CD1c-positive myeloid dendritic cell (primary cell): ENCODE data around the gene INPP4B.

ENCODE experiments used
- DNase-seq: peaks from one replicate; pipeline ENCODE4 v3.0.0-alpha.2; 2016; ENCODE audit errors: extremely low spot score

INPP4B gene

DNA sequence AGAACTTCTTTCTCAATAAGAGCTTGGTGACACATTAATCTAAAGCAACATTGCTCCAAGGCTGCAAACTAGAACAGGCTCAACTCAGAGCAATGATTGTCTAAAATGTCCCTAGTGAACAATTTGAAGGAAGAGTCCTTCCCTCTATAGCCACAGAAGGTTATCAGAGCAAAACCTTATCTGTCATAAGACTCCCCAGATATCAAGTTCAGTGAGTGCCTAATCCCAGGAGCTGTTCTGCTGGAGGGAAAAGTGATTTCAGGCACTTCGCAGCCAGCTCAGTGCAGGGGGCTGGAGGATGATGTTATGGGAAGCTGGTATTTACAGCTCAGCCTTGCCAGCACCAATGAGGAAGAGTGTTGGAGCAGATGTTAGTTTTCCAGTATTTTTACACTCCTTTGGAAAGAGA is 497.5 kb downstream of the INPP4B start:
- DNase-seq: no peak

GRCh38 chr4:142347241-142347640 is 498.9 kb downstream of the INPP4B start:
- DNase-seq: no peak

DNA sequence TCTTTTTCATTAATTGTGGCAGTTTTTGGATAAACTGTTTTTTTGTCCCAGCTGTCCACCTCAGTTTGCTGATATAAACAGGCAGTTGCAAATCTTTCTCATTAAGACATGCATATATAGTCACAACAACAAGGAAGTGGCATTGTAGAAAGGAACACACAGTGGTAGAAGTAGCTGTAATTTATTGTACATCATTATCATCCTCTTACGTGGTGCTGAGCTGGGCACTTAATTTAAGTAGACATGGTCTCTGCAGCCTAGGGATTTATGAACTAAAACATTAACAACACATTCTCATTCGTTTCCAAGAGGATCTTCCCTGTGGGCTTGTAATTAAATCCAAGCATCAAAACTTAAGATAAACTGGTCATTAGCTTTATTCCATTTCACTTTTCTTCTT is 500.2 kb downstream of the INPP4B start:
- no peak for DNase-seq

- no peak for DNase-seq
Observed at GRCh38 chr4:142341268-142341667, 504.8 kb downstream of the INPP4B start.

GRCh38 chr4:142339053-142339452 is 507.0 kb downstream of the INPP4B start:
- DNase-seq: no peak

DNA sequence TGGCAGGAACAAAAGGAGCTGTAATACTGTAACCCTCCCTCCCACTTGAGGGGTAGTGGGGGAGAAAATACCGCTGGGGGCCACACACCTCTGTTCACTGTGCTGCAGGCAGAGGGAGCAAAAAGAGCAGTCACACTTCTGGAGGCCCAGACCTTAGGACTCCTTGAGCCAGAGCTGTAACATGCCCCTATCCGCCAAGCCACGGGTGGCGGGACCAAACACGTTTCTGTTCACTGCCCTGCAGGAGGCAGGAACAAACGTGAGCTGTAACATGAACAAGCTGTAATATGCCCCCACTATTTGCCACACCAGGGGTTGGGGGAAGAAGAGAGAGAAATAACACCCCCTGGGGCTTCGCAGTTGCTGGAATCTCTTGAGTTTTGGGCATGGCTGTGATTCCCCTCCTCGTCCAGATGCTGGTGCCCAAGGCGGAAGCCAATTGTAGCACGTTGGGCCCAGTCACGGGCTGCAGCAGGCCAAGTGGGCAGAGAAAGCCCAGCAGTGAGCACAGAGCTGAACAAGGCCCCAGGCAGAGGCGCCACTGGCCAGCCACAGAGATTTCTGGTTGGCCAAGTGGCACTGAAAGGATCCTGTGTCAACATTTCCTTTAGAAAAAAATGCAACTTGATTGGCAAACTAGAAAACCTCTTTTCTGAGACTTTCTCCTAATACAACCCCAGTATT is 509.7 kb downstream of the INPP4B start:
- DNase-seq: no peak

DNA sequence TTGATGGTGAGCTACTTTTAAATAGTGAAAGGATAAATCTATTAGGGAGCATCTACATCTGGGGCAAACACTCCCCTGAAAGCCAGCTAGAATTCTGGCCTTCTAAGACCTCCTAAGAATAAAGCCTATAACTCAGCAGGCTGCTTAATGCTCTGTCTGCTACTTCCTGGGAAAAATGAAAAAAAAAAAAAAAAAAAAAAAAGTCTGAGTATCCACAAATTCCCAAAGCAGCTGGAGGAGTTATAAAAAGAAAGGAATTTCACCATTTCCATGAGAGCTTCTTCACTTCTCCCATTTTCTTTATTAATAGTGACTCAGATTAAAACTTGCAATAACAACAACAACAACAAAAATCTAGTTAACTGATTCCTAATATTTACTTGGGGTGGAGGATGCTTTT is 511.2 kb downstream of the INPP4B start:
- DNase-seq: no peak

- DNase-seq: no peak
Observed at GRCh38 chr4:142331646-142332045, 514.5 kb downstream of the INPP4B start.

GRCh38 chr4:142331132-142331531 is 515.0 kb downstream of the INPP4B start:
- DNase-seq: no peak

- DNase-seq: no peak
Observed at GRCh38 chr4:142330311-142330710, 515.8 kb downstream of the INPP4B start.

DNA sequence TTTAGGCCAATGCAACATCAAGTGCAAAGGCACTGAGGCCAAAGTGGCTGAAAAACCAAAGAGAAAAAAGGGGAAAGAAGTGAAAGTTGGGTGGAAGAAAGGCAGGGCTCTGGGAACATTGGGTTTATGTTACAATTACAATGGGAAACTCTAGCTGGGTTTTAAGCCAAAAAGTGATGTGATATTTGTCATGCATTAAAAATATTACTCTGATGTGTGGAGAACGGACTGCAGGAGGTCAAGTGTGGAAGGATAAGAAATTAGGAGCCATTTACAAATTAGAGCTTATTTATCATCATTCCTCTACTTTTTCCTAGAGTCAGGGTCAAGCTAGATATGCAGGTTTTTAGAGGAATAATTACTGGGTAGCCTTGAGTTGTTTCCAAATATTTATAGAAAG is 516.8 kb downstream of the INPP4B start:
- DNase-seq: no peak

DNA sequence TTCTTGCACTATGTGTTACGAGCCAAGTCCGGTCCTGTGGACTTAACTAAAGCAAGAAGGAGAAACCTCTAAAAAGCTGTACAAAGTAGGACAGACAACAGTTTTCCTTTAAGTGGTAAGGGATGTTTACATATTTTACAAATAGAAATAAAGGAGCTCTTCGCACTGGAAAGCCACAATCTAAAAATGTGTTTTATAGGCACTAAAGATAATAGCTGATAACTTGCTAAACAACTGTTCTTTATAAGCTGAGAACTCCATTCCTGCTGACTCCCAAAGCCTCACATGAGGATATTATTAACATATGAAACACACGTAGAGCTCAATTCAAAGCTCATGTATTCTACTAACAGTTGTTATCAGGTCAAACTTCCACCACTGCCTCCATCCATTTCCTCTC is 519.9 kb downstream of the INPP4B start:
- no peak for DNase-seq

- DNase-seq: no peak
Observed at GRCh38 chr4:142324572-142324971, 521.5 kb downstream of the INPP4B start.

DNA sequence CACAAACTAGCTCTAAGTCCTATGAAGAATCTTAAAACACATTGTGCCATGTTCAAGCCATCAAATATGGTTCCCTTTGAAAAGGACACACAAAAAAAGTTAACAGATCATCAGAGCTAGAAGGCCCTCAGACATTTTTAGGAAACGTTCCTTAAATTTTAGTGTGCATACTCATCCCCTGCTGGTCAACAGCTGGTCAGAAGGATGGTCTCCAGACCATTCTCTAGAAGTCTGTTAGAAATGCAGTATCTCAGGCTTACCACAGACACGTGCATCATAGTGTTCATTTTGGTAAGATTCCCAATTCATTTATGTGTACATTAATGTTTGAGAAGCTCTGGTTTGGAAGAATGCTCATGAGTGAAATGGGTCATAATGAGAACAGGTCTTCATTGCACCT is 523.1 kb downstream of the INPP4B start:
- DNase-seq: no peak

GRCh38 chr4:142318280-142318679 is 527.8 kb downstream of the INPP4B start:
- no peak for DNase-seq

DNA sequence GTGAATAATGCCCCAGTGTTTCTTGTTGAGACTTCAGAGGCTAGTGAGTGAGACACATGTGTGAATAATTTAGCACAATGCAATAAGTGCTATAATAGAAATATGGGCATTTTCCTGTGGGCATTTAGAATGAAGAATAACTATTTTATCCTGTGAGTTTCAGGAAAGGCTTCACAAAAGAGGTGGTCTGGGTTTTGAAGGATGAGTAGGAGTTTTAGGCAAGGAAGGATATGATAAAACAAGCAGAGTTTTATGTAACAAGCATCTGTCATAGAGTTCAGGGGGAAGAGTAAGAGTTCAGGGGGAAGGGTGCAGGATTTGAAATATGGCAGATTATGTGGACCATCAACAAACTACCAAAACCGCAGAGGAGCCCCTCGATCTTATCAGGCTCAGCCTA is 529.2 kb downstream of the INPP4B start:
- DNase-seq: no peak

GRCh38 chr4:142316025-142316424 is 530.1 kb downstream of the INPP4B start:
- no peak for DNase-seq

- DNase-seq: no peak
Observed at GRCh38 chr4:142314686-142315085, 531.4 kb downstream of the INPP4B start.

GRCh38 chr4:142314247-142314646 is 531.9 kb downstream of the INPP4B start:
- DNase-seq: no peak

- no peak for DNase-seq
Observed at GRCh38 chr4:142312391-142312790, 533.7 kb downstream of the INPP4B start.

GRCh38 chr4:142311916-142312315 is 534.2 kb downstream of the INPP4B start:
- DNase-seq: no peak

DNA sequence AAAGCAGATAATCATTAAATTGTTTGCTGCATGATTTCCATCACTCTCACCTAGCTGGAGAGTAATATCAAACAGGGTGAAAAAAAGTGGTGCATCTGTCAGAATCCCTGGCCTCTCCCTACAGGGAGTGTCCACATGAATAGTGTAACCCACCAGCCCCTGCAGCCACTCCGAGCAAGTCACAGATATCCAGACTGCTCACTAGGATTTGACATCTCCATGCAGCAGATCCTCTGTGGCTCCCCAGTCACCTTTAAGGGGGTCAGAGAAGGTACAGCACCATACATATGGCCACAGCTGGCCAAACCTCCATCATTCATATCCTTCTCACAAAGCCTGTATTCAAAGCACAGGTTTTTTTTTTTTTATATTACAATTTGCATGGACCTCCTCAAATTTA is 536.3 kb downstream of the INPP4B start:
- no peak for DNase-seq

DNA sequence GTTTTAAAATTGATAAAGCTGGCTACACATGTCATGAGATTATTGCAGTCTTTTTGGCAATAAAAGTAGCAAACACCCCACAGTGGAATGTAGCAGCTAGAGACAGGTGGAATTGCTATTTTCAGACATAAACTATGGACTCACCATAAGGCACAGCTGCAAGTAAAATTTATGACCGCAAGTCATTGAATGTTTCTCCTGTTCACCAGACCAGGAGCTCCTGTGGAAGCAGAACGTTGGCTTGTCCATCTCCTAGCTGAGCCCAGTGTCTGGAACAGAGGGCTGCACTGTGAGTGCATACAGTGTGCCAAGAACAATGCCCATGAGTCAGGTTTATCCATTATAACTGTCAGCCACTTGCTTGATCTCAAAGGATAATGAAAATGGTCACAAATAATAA is 538.2 kb downstream of the INPP4B start:
- DNase-seq: no peak

- DNase-seq: no peak
Observed at GRCh38 chr4:142297313-142297712, 548.8 kb downstream of the INPP4B start.
